ENCODE data around the gene PTCHD4.

GRCh38 chr6:48150701-48151100 lies 39.7 kb upstream of the PTCHD4 start:
- no peak for TF ChIP-seq REST (IDR thresholded peaks at IDR 0.05; ENCODE audit: insufficient read depth in 1 of 2, low read depth in 2 of 2, low read length in 2 of 2)
- no peak for TF ChIP-seq POLR2AphosphoS5 (IDR thresholded peaks at IDR 0.05; ENCODE audit: low read depth, low read length)

All from PFSK-1 (cell line).